ENCODE measurements around the gene NXPH1.
"Not testable (repeated sequence)": the region's sequence is repeated elsewhere in the genome, so short reads cannot be mapped to it uniquely, and the experiment has no call there.

The NXPH1 gene

GRCh38 chr7:8731756-8732155 is 298.3 kb downstream of the NXPH1 start:
- H3K27ac ChIP-seq (ENCODE audit: insufficient read depth in 1 of 2, low read depth in 1 of 2, low read length in 2 of 2, poor library complexity in 1 of 2, severe bottlenecking in 2 of 2); H3K36me3 ChIP-seq (ENCODE audit: control insufficient read depth in 4 of 4, insufficient read depth in 4 of 4, low read length in 3 of 4); CTCF ChIA-PET; H3K4me1 ChIP-seq (ENCODE audit: control extremely low read depth in 1 of 4, control insufficient read depth in 4 of 4, insufficient read depth in 4 of 4, low read length in 3 of 4); H3K4me3 ChIP-seq (ENCODE audit: control insufficient read depth in 1 of 7, extremely low read depth in 1 of 7, insufficient read depth in 4 of 7, low read depth in 2 of 7, low read length in 6 of 7); H3K9me3 ChIP-seq (ENCODE audit: control extremely low read depth in 1 of 5, control insufficient read depth in 4 of 5, insufficient read depth in 2 of 5, low read depth in 1 of 5, low read length in 4 of 5); H3K27me3 ChIP-seq (replicated peaks in 2 of 5; ENCODE audit: control insufficient read depth in 4 of 5, insufficient read depth in 5 of 5, low read length in 4 of 5); POLR2A ChIA-PET; DNase-seq: not testable (repeated sequence)
- WGBS (ENCODE audit: insufficient coverage) = 100% methylated on average over 5 of the region's 14 CpGs

GRCh38 chr7:8739837-8740236 is 306.4 kb downstream of the NXPH1 start:
- Histone ChIP-seq H3K4me3 (ENCODE audit: control insufficient read depth in 1 of 7, extremely low read depth in 1 of 7, insufficient read depth in 4 of 7, low read depth in 2 of 7, low read length in 6 of 7) (no peak overlapping the region), H3K36me3 (ENCODE audit: control insufficient read depth in 4 of 4, insufficient read depth in 4 of 4, low read length in 3 of 4) (no peaks in the 10 kb centered on the region), H3K4me1 (ENCODE audit: control extremely low read depth in 1 of 4, control insufficient read depth in 4 of 4, insufficient read depth in 4 of 4, low read length in 3 of 4) (no peaks in the 10 kb centered on the region), H3K27me3 (replicated peaks in 2 of 5; ENCODE audit: control insufficient read depth in 4 of 5, insufficient read depth in 5 of 5, low read length in 4 of 5) (no peaks in the 10 kb centered on the region), H3K27ac (ENCODE audit: insufficient read depth in 1 of 2, low read depth in 1 of 2, low read length in 2 of 2, poor library complexity in 1 of 2, severe bottlenecking in 2 of 2) (no peak overlapping the region), H3K9me3 (ENCODE audit: control extremely low read depth in 1 of 5, control insufficient read depth in 4 of 5, insufficient read depth in 2 of 5, low read depth in 1 of 5, low read length in 4 of 5) (no peaks in the 10 kb centered on the region)
- ChIA-PET CTCF (no interaction called here), POLR2A (no interaction called here)
- DNase-seq = no peak
- no CpG with 5 or more reads among the region's 1 CpG for WGBS (ENCODE audit: insufficient coverage)

- H3K27me3 ChIP-seq (replicated peaks in 2 of 5; ENCODE audit: control insufficient read depth in 4 of 5, insufficient read depth in 5 of 5, low read length in 4 of 5) = no peaks in the 10 kb centered on the region
- no peak overlapping the region for H3K4me3 ChIP-seq (ENCODE audit: control insufficient read depth in 1 of 7, extremely low read depth in 1 of 7, insufficient read depth in 4 of 7, low read depth in 2 of 7, low read length in 6 of 7)
- no peaks in the 10 kb centered on the region for H3K9me3 ChIP-seq (ENCODE audit: control extremely low read depth in 1 of 5, control insufficient read depth in 4 of 5, insufficient read depth in 2 of 5, low read depth in 1 of 5, low read length in 4 of 5)
- no peak for DNase-seq
- H3K27ac ChIP-seq (ENCODE audit: insufficient read depth in 1 of 2, low read depth in 1 of 2, low read length in 2 of 2, poor library complexity in 1 of 2, severe bottlenecking in 2 of 2) = no peak overlapping the region
- POLR2A ChIA-PET = no interaction called here
- no peaks in the 10 kb centered on the region for H3K4me1 ChIP-seq (ENCODE audit: control extremely low read depth in 1 of 4, control insufficient read depth in 4 of 4, insufficient read depth in 4 of 4, low read length in 3 of 4)
- no peaks in the 10 kb centered on the region for H3K36me3 ChIP-seq (ENCODE audit: control insufficient read depth in 4 of 4, insufficient read depth in 4 of 4, low read length in 3 of 4)
- CTCF ChIA-PET = no interaction called here
- WGBS (ENCODE audit: insufficient coverage) = no CpG with 5 or more reads among the region's 2 CpGs
Observed at GRCh38 chr7:8742837-8743236, 309.4 kb downstream of the NXPH1 start.

- no peaks in the 10 kb centered on the region for H3K9me3 ChIP-seq (ENCODE audit: control extremely low read depth in 1 of 5, control insufficient read depth in 4 of 5, insufficient read depth in 2 of 5, low read depth in 1 of 5, low read length in 4 of 5)
- 85% methylated on average over 1 of the region's 1 CpG for WGBS (ENCODE audit: insufficient coverage)
- no peak for DNase-seq
- POLR2A ChIA-PET = no interaction called here
- no peaks in the 10 kb centered on the region for H3K36me3 ChIP-seq (ENCODE audit: control insufficient read depth in 4 of 4, insufficient read depth in 4 of 4, low read length in 3 of 4)
- H3K27ac ChIP-seq (ENCODE audit: insufficient read depth in 1 of 2, low read depth in 1 of 2, low read length in 2 of 2, poor library complexity in 1 of 2, severe bottlenecking in 2 of 2) = no peak overlapping the region
- H3K4me3 ChIP-seq (ENCODE audit: control insufficient read depth in 1 of 7, extremely low read depth in 1 of 7, insufficient read depth in 4 of 7, low read depth in 2 of 7, low read length in 6 of 7) = no peak overlapping the region
- no peaks in the 10 kb centered on the region for H3K27me3 ChIP-seq (replicated peaks in 2 of 5; ENCODE audit: control insufficient read depth in 4 of 5, insufficient read depth in 5 of 5, low read length in 4 of 5)
- CTCF ChIA-PET = no interaction called here
- H3K4me1 ChIP-seq (ENCODE audit: control extremely low read depth in 1 of 4, control insufficient read depth in 4 of 4, insufficient read depth in 4 of 4, low read length in 3 of 4) = peaks cover 0 to 6% (median 2%) of the 10 kb centered on the region in 4 experiments
Observed at GRCh38 chr7:8747338-8747737, 313.9 kb downstream of the NXPH1 start.

- POLR2A ChIA-PET = no interaction called here
- Histone ChIP-seq H3K36me3 (ENCODE audit: control insufficient read depth in 4 of 4, insufficient read depth in 4 of 4, low read length in 3 of 4) (no peaks in the 10 kb centered on the region), H3K4me3 (ENCODE audit: control insufficient read depth in 1 of 7, extremely low read depth in 1 of 7, insufficient read depth in 4 of 7, low read depth in 2 of 7, low read length in 6 of 7) (no peak overlapping the region), H3K4me1 (ENCODE audit: control extremely low read depth in 1 of 4, control insufficient read depth in 4 of 4, insufficient read depth in 4 of 4, low read length in 3 of 4) (peaks cover 0 to 6% (median 2%) of the 10 kb centered on the region in 4 experiments), H3K27me3 (replicated peaks in 2 of 5; ENCODE audit: control insufficient read depth in 4 of 5, insufficient read depth in 5 of 5, low read length in 4 of 5) (no peaks in the 10 kb centered on the region), H3K9me3 (ENCODE audit: control extremely low read depth in 1 of 5, control insufficient read depth in 4 of 5, insufficient read depth in 2 of 5, low read depth in 1 of 5, low read length in 4 of 5) (no peaks in the 10 kb centered on the region), H3K27ac (ENCODE audit: insufficient read depth in 1 of 2, low read depth in 1 of 2, low read length in 2 of 2, poor library complexity in 1 of 2, severe bottlenecking in 2 of 2) (no peak overlapping the region)
- 95% methylated on average over 3 of the region's 4 CpGs for WGBS (ENCODE audit: insufficient coverage)
- CTCF ChIA-PET = no interaction called here
- DNase-seq = no peak
Observed at GRCh38 chr7:8751557-8752231, 318.3 kb downstream of the NXPH1 start.

GRCh38 chr7:8753355-8753754 is 319.9 kb downstream of the NXPH1 start:
- no peaks in the 10 kb centered on the region for H3K36me3 ChIP-seq (ENCODE audit: control insufficient read depth in 4 of 4, insufficient read depth in 4 of 4, low read length in 3 of 4)
- WGBS (ENCODE audit: insufficient coverage) = no CpG with 5 or more reads among the region's 3 CpGs
- no peaks in the 10 kb centered on the region for H3K27me3 ChIP-seq (replicated peaks in 2 of 5; ENCODE audit: control insufficient read depth in 4 of 5, insufficient read depth in 5 of 5, low read length in 4 of 5)
- POLR2A ChIA-PET = no interaction called here
- H3K27ac ChIP-seq (ENCODE audit: insufficient read depth in 1 of 2, low read depth in 1 of 2, low read length in 2 of 2, poor library complexity in 1 of 2, severe bottlenecking in 2 of 2) = no peak overlapping the region
- no peak overlapping the region for H3K4me3 ChIP-seq (ENCODE audit: control insufficient read depth in 1 of 7, extremely low read depth in 1 of 7, insufficient read depth in 4 of 7, low read depth in 2 of 7, low read length in 6 of 7)
- H3K4me1 ChIP-seq (ENCODE audit: control extremely low read depth in 1 of 4, control insufficient read depth in 4 of 4, insufficient read depth in 4 of 4, low read length in 3 of 4) = peaks cover 0 to 2% (median under 1%) of the 10 kb centered on the region in 4 experiments
- no peak for DNase-seq
- no peaks in the 10 kb centered on the region for H3K9me3 ChIP-seq (ENCODE audit: control extremely low read depth in 1 of 5, control insufficient read depth in 4 of 5, insufficient read depth in 2 of 5, low read depth in 1 of 5, low read length in 4 of 5)
- CTCF ChIA-PET = no interaction called here

- H3K27ac ChIP-seq (ENCODE audit: insufficient read depth in 1 of 2, low read depth in 1 of 2, low read length in 2 of 2, poor library complexity in 1 of 2, severe bottlenecking in 2 of 2) = no peak overlapping the region
- ChIA-PET POLR2A (no interaction called here), CTCF (no interaction called here)
- no peaks in the 10 kb centered on the region for H3K36me3 ChIP-seq (ENCODE audit: control insufficient read depth in 4 of 4, insufficient read depth in 4 of 4, low read length in 3 of 4)
- no peaks in the 10 kb centered on the region for H3K27me3 ChIP-seq (replicated peaks in 2 of 5; ENCODE audit: control insufficient read depth in 4 of 5, insufficient read depth in 5 of 5, low read length in 4 of 5)
- no peak overlapping the region for H3K4me3 ChIP-seq (ENCODE audit: control insufficient read depth in 1 of 7, extremely low read depth in 1 of 7, insufficient read depth in 4 of 7, low read depth in 2 of 7, low read length in 6 of 7)
- no peaks in the 10 kb centered on the region for H3K9me3 ChIP-seq (ENCODE audit: control extremely low read depth in 1 of 5, control insufficient read depth in 4 of 5, insufficient read depth in 2 of 5, low read depth in 1 of 5, low read length in 4 of 5)
- no peaks in the 10 kb centered on the region for H3K4me1 ChIP-seq (ENCODE audit: control extremely low read depth in 1 of 4, control insufficient read depth in 4 of 4, insufficient read depth in 4 of 4, low read length in 3 of 4)
- DNase-seq = no peak
- WGBS (ENCODE audit: insufficient coverage) = no CpG with 5 or more reads among the region's 1 CpG
Observed at GRCh38 chr7:8761731-8762130, 328.3 kb downstream of the NXPH1 start.

Measured in common myeloid progenitor, CD34-positive (primary cell).